Transverse colon (tissue), 3 donors: ENCODE measurements around the gene PLCH1.

Experiments used
- CTCF ChIP-seq, 5 experiments: fragments of 200-600 bp in 3 of 5; fragments of 450-650 bp in 2 of 5; sonication (generic) in 3 of 5; IDR thresholded peaks; 1 replicate in 2 of 5; 2 replicates in 3 of 5; pipeline ENCODE4 v1.5.1; 2016 to 2017; ENCODE audit warnings: antibody characterized with exemption in 5 of 5, inconsistent platforms in 3 of 5, mild to moderate bottlenecking in 2 of 5, moderate library complexity in 1 of 5
- EP300 ChIP-seq: sonication (generic); formaldehyde crosslinking; IDR thresholded peaks from one replicate; pipeline ENCODE4 v1.6.1; 2017; ENCODE audit warnings: antibody characterized with exemption, low read depth

- TF ChIP-seq CTCF (IDR thresholded peaks at IDR 0.05) (no peak), EP300 (no peak)
Measured at GRCh38 chr3:155555479-155556060, 189.3 kb downstream of the PLCH1 start.
